BJ (cell line): ENCODE measurements around the gene MCL1. TPM values are rescaled to one million over a fixed set of nuclear protein-coding genes. Genes with fewer than 3 reads are reported as not detected.
"Not testable (repeated sequence)": the region's sequence is repeated elsewhere in the genome, so short reads cannot be mapped to it uniquely, and the experiment has no call there.

Source experiments
- CTCF ChIA-PET: fragments of 350-600 bp; formaldehyde crosslinking; extraction: SDS; loops from one replicate; lab custom pipeline; 2021; ENCODE audit warnings: antibody characterized with exemption, inconsistent platforms; lab: Yijun Ruan, JAX
- POLR2A ChIA-PET: fragments of 300-600 bp; sonication (Branson Sonifier 250); formaldehyde crosslinking; extraction: SDS; loops from one replicate; lab custom pipeline; 2021; ENCODE audit warnings: antibody characterized with exemption; lab: Charles Lee
- DNase-seq: peaks from one replicate; pipeline ENCODE4 v3.0.0-alpha.2; 2011; ENCODE audit warnings: low read depth
- H3K27me3 ChIP-seq: 2 replicates; pipeline ENCODE4 v1.6.0; 2011; ENCODE audit warnings: low read length; ENCODE audit not compliant: control insufficient read depth, insufficient read depth
- H3K36me3 ChIP-seq: 2 replicates; pipeline ENCODE4 v1.5.1; 2011; ENCODE audit warnings: low read length; ENCODE audit not compliant: control insufficient read depth, insufficient read depth
- H3K4me3 ChIP-seq: 2 replicates; pipeline ENCODE4 v1.5.1; 2011; ENCODE audit warnings: low read depth, mild to moderate bottlenecking, control low read depth, low read length
- polyA plus RNA-seq: library from polyadenylated mRNA; depleted of rRNA; stranded (reverse); fragments of >200 nt; gene quantifications from 2 replicates; pipeline ENCODE4 v1.2.3, GENCODE V29; 2011
- TF ChIP-seq, protein P1 (sequence below): IDR thresholded peaks from 2 replicates; pipeline ENCODE4 v1.5.1; 2011; ENCODE audit warnings: low read depth, mild to moderate bottlenecking, control low read depth, inconsistent platforms, low read length, moderate library complexity; ENCODE audit not compliant: insufficient read depth

Gene MCL1
- polyA plus RNA-seq, 1 experiment: 45.4 TPM

DNA sequence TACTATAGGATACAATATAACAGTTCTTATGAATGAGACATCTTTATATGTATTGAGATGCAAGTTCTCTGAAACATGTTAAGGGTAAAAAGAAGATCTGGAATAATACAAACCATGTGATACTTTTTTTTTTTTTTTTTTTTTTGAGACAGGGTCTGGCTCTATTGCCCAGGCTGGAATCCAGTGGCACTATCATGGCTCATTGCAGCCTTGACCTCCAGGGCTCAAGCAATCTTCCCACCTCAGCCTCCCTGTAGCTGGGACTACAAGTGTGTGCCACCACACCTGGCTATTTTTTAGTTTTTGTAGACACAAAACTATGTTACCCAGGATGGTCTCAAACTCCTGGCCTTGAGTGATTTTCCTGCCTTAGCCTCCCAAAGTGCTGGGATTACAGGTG lies 22.1 kb upstream of the MCL1 start:
- CTCF ChIA-PET: interaction anchor here (1.3 kb wide), 1 partner anchor 41 kb away, joined by 3 read pairs; no protein-coding TSS in a partner anchor
- Histone ChIP-seq H3K27me3 (no peaks in the 10 kb centered on the region), H3K36me3 (no peaks in the 10 kb centered on the region; the same call in 1 of the 2 replicates), H3K4me3 (no peak overlapping the region)
- TF ChIP-seq, protein P1, sequence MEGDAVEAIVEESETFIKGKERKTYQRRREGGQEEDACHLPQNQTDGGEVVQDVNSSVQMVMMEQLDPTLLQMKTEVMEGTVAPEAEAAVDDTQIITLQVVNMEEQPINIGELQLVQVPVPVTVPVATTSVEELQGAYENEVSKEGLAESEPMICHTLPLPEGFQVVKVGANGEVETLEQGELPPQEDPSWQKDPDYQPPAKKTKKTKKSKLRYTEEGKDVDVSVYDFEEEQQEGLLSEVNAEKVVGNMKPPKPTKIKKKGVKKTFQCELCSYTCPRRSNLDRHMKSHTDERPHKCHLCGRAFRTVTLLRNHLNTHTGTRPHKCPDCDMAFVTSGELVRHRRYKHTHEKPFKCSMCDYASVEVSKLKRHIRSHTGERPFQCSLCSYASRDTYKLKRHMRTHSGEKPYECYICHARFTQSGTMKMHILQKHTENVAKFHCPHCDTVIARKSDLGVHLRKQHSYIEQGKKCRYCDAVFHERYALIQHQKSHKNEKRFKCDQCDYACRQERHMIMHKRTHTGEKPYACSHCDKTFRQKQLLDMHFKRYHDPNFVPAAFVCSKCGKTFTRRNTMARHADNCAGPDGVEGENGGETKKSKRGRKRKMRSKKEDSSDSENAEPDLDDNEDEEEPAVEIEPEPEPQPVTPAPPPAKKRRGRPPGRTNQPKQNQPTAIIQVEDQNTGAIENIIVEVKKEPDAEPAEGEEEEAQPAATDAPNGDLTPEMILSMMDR: no peak
- DNase-seq: no peak
- POLR2A ChIA-PET: no interaction called here

DNA sequence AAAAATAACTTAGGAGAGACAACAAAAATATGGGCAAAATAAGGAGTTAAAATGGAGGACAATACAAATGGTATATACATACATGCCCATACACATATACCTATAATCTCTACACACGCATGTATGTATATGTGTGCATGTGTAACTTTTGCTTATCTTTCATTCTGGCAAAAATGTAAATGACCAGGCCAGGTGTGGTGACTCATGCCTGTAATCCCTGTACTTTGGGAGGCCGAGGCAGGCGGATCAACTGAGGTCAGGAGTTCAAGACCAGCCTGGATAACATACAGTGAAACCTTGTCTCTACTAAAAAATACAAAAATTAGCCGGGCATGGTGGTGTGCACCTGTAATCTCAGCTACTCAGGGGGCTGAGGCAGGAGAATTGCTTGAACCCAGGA lies 18.9 kb upstream of the MCL1 start:
- DNase-seq, H3K27me3 ChIP-seq, H3K4me3 ChIP-seq, H3K36me3 ChIP-seq, POLR2A ChIA-PET: not testable (repeated sequence)
- CTCF ChIA-PET: interaction anchor here (1.8 kb wide), 1 partner anchor 17 kb away, joined by 5 read pairs; no protein-coding TSS in a partner anchor

DNA sequence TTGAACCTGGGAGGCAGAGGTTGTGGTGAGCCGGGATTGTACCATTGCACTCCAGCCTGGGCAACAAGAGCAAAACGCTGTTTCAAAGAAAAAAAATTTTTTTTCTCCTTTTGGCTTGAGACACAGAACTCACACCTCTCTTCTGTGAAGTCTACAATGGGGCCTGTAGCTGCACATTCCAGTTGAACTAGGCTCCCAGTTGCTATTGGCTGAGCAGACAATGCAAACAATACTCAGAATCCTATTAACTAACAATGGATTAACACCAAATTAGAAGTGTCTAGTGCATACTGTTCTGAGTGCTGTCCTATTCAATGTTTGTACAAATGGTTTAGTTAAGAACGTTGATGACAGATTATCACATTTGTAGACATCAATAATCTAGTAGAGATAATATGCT lies 17.6 kb upstream of the MCL1 start:
- no peak overlapping the region for H3K4me3 ChIP-seq
- TF ChIP-seq, protein P1: no peak
- no peaks in the 10 kb centered on the region; the same call in 1 of the 2 replicates for H3K36me3 ChIP-seq
- CTCF ChIA-PET: interaction anchor here (1.8 kb wide), 1 partner anchor 16 kb away, joined by 5 read pairs; no protein-coding TSS in a partner anchor
- POLR2A ChIA-PET: interaction anchor here (0.6 kb wide), 1 partner anchor 21 kb away, joined by 4 read pairs; no protein-coding TSS in a partner anchor
- no peaks in the 10 kb centered on the region for H3K27me3 ChIP-seq
- no peak for DNase-seq

DNA sequence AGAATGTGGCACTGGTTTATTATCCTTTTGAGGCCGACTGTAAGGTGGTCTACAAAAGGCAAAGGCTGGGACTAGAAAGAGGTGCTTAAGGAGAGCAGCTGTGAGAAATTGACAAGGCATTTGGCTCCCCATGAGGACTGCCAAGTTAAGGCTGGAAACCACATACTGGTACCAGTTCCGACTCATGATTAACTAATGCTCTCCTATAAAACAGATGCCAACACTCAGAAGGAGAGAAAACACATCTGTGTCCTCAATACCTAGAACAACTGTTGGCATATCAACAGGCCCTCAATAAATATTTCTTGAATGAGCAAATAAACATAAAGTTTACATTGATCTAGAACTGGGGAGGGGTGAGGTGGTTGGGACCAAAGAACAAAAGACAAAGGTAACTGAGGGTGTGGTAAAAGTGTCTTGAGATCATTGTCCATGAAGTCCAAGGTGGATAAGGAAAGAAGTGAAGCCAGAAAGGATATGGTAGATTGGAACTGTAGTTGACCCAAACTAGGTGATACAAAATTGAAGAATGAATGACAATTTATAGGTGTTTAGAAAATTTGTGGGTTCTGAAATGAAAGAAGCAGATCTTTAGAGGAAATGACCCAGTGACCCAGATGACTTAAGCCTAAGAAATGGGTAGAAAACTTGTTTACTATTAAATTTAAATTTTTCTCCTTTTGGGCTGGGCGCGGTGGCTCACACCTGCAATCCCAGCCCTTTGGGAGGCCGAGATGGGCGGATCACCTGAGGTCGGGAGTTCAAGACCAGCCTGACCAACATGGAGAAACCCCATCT lies 16.9 kb upstream of the MCL1 start:
- TF ChIP-seq, protein P1: no peak
- CTCF ChIA-PET: interaction anchor here (1.8 kb wide), 1 partner anchor 15 kb away, joined by 5 read pairs; no protein-coding TSS in a partner anchor
- DNase-seq: no peak
- H3K36me3 ChIP-seq: no peaks in the 10 kb centered on the region; the same call in 1 of the 2 replicates
- H3K27me3 ChIP-seq: no peaks in the 10 kb centered on the region
- H3K4me3 ChIP-seq: no peak overlapping the region
- POLR2A ChIA-PET: interaction anchor here (0.6 kb wide), 1 partner anchor 30 kb away, joined by 3 read pairs; no protein-coding TSS in a partner anchor

DNA sequence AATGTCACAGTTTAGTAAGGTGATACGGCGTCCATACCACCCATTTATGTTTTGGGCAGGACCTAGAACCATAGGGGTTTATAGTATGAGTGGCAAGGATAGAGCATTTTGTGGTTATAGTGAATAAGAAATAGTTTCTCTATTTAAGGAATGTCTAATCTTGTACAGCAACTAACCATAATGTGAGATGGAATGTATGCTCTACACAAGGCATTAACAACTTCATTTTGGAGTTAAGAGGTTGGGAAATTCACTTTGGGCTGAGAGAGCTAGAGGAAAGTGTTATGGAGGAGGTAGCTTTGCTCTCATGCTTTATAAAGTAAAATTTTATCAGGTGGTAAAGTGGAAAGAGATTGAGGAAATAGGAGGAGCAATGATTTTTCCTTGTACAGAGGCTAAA lies 3.0 kb upstream of the MCL1 start:
- DNase-seq: no peak
- TF ChIP-seq, protein P1: no peak
- H3K36me3 ChIP-seq: no peaks in the 10 kb centered on the region
- H3K4me3 ChIP-seq: no peak overlapping the region
- POLR2A ChIA-PET: no interaction called here
- CTCF ChIA-PET: interaction anchor here (1.1 kb wide), 1 partner anchor 36 kb away, joined by 3 read pairs; no protein-coding TSS in a partner anchor
- H3K27me3 ChIP-seq: no peaks in the 10 kb centered on the region

DNA sequence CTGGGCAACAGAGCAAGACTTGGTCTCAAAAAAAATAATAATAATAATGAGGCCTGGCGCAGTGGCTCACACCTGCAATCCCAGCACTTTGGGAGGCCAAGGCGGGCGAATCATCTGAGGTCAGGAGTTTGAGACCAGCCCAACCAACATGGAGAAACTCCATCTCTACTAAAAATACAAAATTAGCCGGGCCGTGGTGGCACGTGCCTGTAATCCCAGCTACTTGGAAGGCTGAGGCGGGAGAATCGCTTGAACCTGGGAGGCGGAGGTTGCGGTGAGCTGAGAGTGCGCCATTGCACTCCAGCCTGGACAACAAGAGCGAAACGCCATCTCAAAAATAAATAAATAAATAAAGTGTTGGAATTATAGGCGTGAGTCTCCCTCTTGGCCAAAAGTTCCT lies 2.6 kb upstream of the MCL1 start:
- H3K36me3 ChIP-seq, POLR2A ChIA-PET, H3K4me3 ChIP-seq, DNase-seq, H3K27me3 ChIP-seq: not testable (repeated sequence)
- CTCF ChIA-PET: interaction anchor here (1.1 kb wide), 1 partner anchor 37 kb away, joined by 3 read pairs; no protein-coding TSS in a partner anchor

DNA sequence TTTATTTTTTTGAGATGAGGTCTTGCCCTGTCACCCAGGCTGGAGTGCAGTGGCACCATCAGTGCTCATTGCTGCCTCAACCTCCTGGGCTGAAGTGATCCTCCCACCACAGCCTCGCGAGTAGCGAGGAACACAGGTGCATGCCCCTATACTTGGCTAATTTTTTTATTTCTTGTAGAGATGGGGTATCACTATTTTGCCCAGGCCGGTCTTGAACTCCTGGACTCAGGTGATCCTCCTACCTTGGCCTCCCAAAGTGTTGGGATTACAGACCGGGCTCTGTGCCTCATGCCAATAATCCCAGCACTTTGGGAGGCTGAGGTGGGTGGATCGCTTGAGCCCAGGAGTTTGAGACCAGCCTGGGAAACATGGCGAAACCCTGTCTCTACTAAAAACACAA lies 2.0 kb upstream of the MCL1 start:
- POLR2A ChIA-PET, H3K27me3 ChIP-seq, H3K4me3 ChIP-seq, DNase-seq, H3K36me3 ChIP-seq: not testable (repeated sequence)
- CTCF ChIA-PET: interaction anchor here (1.1 to 1.6 kb wide), 2 partner anchors 16 to 37 kb away, joined by 3 to 5 read pairs; no protein-coding TSS in a partner anchor

DNA sequence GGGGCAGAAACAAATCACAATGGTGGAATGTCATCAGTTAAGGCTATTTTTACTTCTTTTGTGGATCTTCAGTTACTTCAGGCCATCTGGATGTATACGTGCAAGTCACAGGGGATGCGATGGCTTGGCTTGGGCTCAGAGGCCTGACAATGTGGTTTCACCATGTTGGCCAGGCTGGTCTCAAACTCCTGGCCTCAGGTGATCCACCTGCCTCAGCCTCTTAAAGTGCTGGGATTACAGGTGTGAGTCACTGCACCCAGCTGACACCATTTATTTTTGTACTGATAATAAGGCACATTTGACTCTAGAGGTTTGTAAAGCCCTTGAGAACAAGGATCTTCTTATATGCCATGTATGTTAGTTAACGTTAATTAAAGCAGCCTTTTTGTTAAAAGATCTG lies 1.6 kb upstream of the MCL1 start:
- H3K36me3 ChIP-seq, POLR2A ChIA-PET, H3K4me3 ChIP-seq, DNase-seq, H3K27me3 ChIP-seq: not testable (repeated sequence)
- CTCF ChIA-PET: interaction anchor here (1.6 to 8.4 kb wide), 2 partner anchors 16 to 21 kb away, joined by 5 to 72 read pairs; no protein-coding TSS in a partner anchor
